Superior temporal gyrus (tissue), 1 donor: ENCODE results near the gene GSG1.
"Not testable (repeated sequence)": the region's sequence is repeated elsewhere in the genome, so short reads cannot be mapped to it uniquely, and the experiment has no call there.

Experiments
- DNase-seq: peaks from one replicate; pipeline ENCODE4 v3.0.0-alpha.2; 2016; ENCODE audit errors: extremely low spot score

GSG1 gene

GRCh38 chr12:13093191-13093847, 10.1 kb downstream of the GSG1 start:
- no peak for DNase-seq

- DNase-seq = no peak
Observed at GRCh38 chr12:13091832-13092231, 11.6 kb downstream of the GSG1 start.

- DNase-seq = no peak
Observed at GRCh38 chr12:13090054-13090453, 13.4 kb downstream of the GSG1 start.

GRCh38 chr12:13088496-13088895, 15.0 kb downstream of the GSG1 start:
- DNase-seq = no peak

- no peak for DNase-seq
Observed at GRCh38 chr12:13087766-13088165, 15.7 kb downstream of the GSG1 start.

GRCh38 chr12:13085968-13086686, 17.3 kb downstream of the GSG1 start:
- DNase-seq = no peak

GRCh38 chr12:13084898-13085640, 18.4 kb downstream of the GSG1 start:
- DNase-seq = no peak

- not testable (repeated sequence) for DNase-seq
Observed at GRCh38 chr12:13083638-13084037, 19.8 kb downstream of the GSG1 start.

- DNase-seq = no peak
Observed at GRCh38 chr12:13082861-13083260, 20.6 kb downstream of the GSG1 start.

GRCh38 chr12:13080266-13080665, 23.2 kb downstream of the GSG1 start:
- no peak for DNase-seq

- DNase-seq = no peak
Observed at GRCh38 chr12:13079440-13079906, 24.0 kb downstream of the GSG1 start.

GRCh38 chr12:13075786-13076570, 27.5 kb downstream of the GSG1 start:
- DNase-seq = no peak

- DNase-seq = no peak
Observed at GRCh38 chr12:13075118-13075480, 28.4 kb downstream of the GSG1 start.

- DNase-seq = no peak
Observed at GRCh38 chr12:13074396-13075117, 28.9 kb downstream of the GSG1 start.

GRCh38 chr12:13073173-13073572, 30.3 kb downstream of the GSG1 start:
- DNase-seq = no peak

- no peak for DNase-seq
Observed at GRCh38 chr12:13071305-13072280, 31.9 kb downstream of the GSG1 start.

GRCh38 chr12:13069380-13069779, 34.1 kb downstream of the GSG1 start:
- DNase-seq = no peak

GRCh38 chr12:13067322-13067721, 36.1 kb downstream of the GSG1 start:
- DNase-seq = no peak

GRCh38 chr12:13066459-13066858, 37.0 kb downstream of the GSG1 start:
- DNase-seq = no peak

- DNase-seq = no peak
Observed at GRCh38 chr12:13066014-13066413, 37.5 kb downstream of the GSG1 start.
